Osteoblast (primary cell): Measurements from ENCODE around the gene RFFL. TPM values are rescaled to one million over a fixed set of nuclear protein-coding genes. Genes with fewer than 3 reads are reported as not detected.
A peak's percentile ranks its signal among the peaks of the same experiment; 100 is the strongest.

Experiments
- DNase-seq: peaks from one replicate; pipeline ENCODE4 v3.0.0; 2011; ENCODE audit warnings: low spot score, mixed read lengths; ENCODE audit not compliant: insufficient read length; ENCODE audit errors: missing footprints
- H2AFZ ChIP-seq: 2 replicates; pipeline ENCODE4 v1.6.0; 2011; ENCODE audit warnings: mild to moderate bottlenecking, low read length
- H3K27ac ChIP-seq: 2 replicates; pipeline ENCODE4 v1.5.1; 2011; ENCODE audit warnings: mild to moderate bottlenecking, low read depth, low read length, moderate library complexity
- H3K27me3 ChIP-seq: 2 replicates; pipeline ENCODE4 v1.6.0; 2012; ENCODE audit warnings: mild to moderate bottlenecking, control low read depth, inconsistent platforms, low read length, moderate library complexity; ENCODE audit not compliant: insufficient read depth
- H3K36me3 ChIP-seq: 2 replicates; pipeline ENCODE4 v1.5.1; 2011; ENCODE audit warnings: mild to moderate bottlenecking, low read length, control low read depth, moderate library complexity; ENCODE audit not compliant: insufficient read depth
- H3K4me1 ChIP-seq: 2 replicates; pipeline ENCODE4 v1.5.1; 2011; ENCODE audit warnings: mild to moderate bottlenecking, low read length, control low read depth, moderate library complexity; ENCODE audit not compliant: insufficient read depth
- H3K4me2 ChIP-seq: 2 replicates; pipeline ENCODE4 v1.6.0; 2011; ENCODE audit warnings: mild to moderate bottlenecking, low read length; ENCODE audit not compliant: insufficient read depth
- H3K4me3 ChIP-seq: fragments of 200-600 bp; sonication (generic); 3 replicates; pipeline ENCODE4 v1.5.1; 2012; ENCODE audit warnings: mild to moderate bottlenecking, low read length, inconsistent platforms; ENCODE audit not compliant: insufficient read depth
- H3K79me2 ChIP-seq: 2 replicates; pipeline ENCODE4 v1.6.0; 2012; ENCODE audit warnings: mild to moderate bottlenecking, low read length, control low read depth, inconsistent platforms; ENCODE audit not compliant: insufficient read depth
- H3K9me3 ChIP-seq: 2 replicates; pipeline ENCODE4 v1.5.1; 2011; ENCODE audit warnings: low read depth, low read length, control low read depth
- H4K20me1 ChIP-seq: 2 replicates; pipeline ENCODE4 v1.6.0; 2012; ENCODE audit warnings: mild to moderate bottlenecking, low read length, control low read depth; ENCODE audit not compliant: insufficient read depth
- CTCF ChIP-seq: IDR thresholded peaks from 2 replicates; pipeline ENCODE4 v1.5.1; 2011; ENCODE audit warnings: mild to moderate bottlenecking, low read depth, low read length, moderate library complexity; ENCODE audit errors: extremely low read depth
- total RNA-seq: library from RNA; depleted of rRNA; stranded (reverse); fragments of >200 nt; gene quantifications from 2 replicates; pipeline ENCODE4 v1.2.3, GENCODE V29; 2012

Gene RFFL
- total RNA-seq, 1 donor, result 15.2 TPM

DNA sequence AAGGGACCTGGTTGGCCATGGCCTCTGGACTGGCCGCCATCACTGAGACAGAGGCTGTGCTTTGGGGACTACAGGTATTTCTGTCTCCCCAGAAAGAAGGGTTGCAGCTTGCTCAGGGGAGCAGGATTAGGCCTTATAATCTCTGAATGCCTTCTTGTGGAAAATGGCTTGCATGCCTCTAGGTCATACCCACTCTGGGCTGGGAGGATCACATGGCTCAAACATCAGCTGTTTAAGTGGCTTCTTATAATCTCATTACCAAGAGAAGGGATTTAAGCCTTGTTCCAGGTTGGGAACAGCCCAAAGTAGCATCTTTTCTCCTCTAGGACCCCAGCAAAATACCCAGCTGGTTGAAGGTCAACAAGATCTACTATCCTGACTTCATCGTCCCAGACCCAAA is 64.1 kb downstream of the RFFL start:
- no peaks in the 10 kb centered on the region for H4K20me1 ChIP-seq
- H3K27ac ChIP-seq, result no peak overlapping the region
- no peaks in the 10 kb centered on the region for H3K9me3 ChIP-seq
- no peaks in the 10 kb centered on the region for H3K79me2 ChIP-seq
- TF ChIP-seq CTCF, result no peak
- H3K36me3 ChIP-seq, result peaks cover 52% of the 10 kb centered on the region
- DNase-seq, result no peak
- H3K27me3 ChIP-seq, result no peaks in the 10 kb centered on the region
- H3K4me3 ChIP-seq, result no peak overlapping the region
- no peak overlapping the region for H2AFZ ChIP-seq
- H3K4me1 ChIP-seq, result peaks cover 4% of the 10 kb centered on the region
- H3K4me2 ChIP-seq, result no peak overlapping the region

DNA sequence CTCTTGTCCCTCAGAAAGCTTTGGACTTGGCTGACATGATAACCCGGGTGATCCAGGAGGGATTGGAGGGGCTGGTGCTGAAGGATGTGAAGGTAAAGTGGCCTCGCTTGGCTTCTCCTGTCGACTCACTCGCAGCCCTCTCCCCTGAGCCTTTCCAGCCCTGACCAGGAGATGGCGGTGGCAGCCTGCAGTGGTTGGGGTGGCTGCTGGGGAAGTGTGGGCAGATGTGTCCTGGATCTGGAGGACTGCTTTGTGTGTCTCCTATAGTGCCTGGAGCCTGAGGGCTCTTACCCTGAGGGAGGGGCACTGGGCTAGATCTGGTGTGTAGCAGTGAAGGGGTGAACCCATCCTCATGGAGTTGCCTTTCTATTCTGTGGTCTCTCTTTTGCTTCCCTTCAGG is 65.3 kb downstream of the RFFL start:
- H3K27me3 ChIP-seq, result no peaks in the 10 kb centered on the region
- no peak overlapping the region for H3K4me2 ChIP-seq
- H4K20me1 ChIP-seq, result no peaks in the 10 kb centered on the region
- peak; percentile 96 for DNase-seq
- no peak overlapping the region for H2AFZ ChIP-seq
- H3K4me1 ChIP-seq, result peaks cover 4% of the 10 kb centered on the region
- peaks cover 54% of the 10 kb centered on the region for H3K36me3 ChIP-seq
- peak; percentile 88 for TF ChIP-seq CTCF
- no peak overlapping the region for H3K4me3 ChIP-seq
- H3K27ac ChIP-seq, result no peak overlapping the region
- no peaks in the 10 kb centered on the region for H3K79me2 ChIP-seq
- H3K9me3 ChIP-seq, result no peaks in the 10 kb centered on the region

DNA sequence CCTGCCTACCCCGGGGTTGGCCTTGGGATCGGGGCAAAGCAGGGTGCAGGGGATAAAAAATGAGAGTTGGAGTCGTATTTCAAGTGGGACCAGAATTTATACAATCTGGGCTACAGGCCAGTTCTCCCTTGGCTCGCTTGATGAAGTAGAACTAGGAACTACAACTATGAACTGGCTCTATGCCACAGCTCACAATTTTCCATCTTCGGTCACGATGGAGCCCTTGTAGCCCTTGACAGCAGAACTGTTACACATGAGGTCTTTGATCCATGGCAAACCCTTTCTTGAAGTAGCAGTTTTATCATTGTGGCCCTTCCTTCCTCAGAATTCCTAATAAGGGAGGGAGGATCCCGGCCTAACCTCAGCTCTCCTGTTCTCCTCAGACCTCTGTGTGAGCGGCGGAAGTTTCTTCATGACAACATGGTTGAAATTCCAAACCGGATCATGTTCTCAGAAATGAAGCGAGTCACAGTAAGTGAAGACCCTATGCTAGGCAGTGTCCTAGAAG is 66.1 kb downstream of the RFFL start:
- no peaks in the 10 kb centered on the region for H4K20me1 ChIP-seq
- no peaks in the 10 kb centered on the region for H3K79me2 ChIP-seq
- H3K27me3 ChIP-seq, result no peaks in the 10 kb centered on the region
- H3K4me2 ChIP-seq, result no peak overlapping the region
- H3K36me3 ChIP-seq, result peaks cover 60% of the 10 kb centered on the region
- H3K4me3 ChIP-seq, result no peak overlapping the region
- DNase-seq, result peak; percentile 58
- H3K27ac ChIP-seq, result no peak overlapping the region
- no peak for TF ChIP-seq CTCF
- H2AFZ ChIP-seq, result no peak overlapping the region
- no peaks in the 10 kb centered on the region for H3K9me3 ChIP-seq
- H3K4me1 ChIP-seq, result peaks cover 4% of the 10 kb centered on the region

DNA sequence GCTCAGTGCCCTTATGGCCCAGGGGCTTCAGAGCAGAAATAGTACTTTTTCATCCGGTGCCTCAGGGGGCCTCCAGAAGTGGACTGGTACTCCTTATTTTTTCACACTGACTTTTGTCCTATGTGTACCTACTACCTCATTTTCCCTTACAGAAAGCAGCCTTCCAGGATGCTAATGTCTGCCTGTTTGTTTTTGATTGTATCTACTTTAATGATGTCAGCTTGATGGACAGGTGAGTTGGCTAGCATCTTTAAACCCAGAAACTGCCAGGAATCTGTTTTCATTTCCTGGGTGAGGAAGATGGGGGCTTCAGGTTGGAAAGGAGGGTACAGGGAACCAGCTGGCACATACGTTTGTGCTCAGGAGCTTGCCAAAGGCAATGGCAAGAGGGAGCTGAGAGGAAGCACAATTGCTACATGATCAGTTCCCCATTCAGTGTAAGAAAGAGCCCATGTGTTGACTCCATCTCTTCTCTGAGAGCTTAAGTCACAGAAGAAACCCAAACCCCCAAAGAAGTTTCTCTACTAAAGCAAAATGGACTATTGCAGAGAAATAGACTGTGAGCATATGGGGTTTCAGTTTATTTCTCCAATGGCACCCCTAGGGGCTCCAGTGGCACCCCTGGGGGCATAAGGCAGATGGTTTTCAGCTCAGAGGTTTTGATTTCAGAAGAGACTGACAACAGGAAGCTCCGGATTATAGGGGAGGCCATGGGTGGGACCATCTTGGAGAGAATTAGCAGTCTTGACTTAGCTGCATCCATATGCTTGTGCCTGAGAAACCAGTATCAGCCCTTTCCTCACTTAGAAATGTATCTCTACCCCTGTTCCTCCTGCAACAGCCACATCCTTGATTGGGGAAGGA is 66.9 kb downstream of the RFFL start:
- Histone ChIP-seq H3K36me3 (peaks cover 58% of the 10 kb centered on the region), H2AFZ (no peak overlapping the region), H4K20me1 (no peaks in the 10 kb centered on the region), H3K4me1 (peaks cover 4% of the 10 kb centered on the region), H3K79me2 (no peaks in the 10 kb centered on the region), H3K27me3 (no peaks in the 10 kb centered on the region), H3K4me3 (no peak overlapping the region), H3K9me3 (no peaks in the 10 kb centered on the region), H3K27ac (no peak overlapping the region), H3K4me2 (no peak overlapping the region)
- no peak for DNase-seq
- TF ChIP-seq CTCF, result no peak
